C4-2B (cell line): ENCODE data around the gene DNAJB12.
"Not testable (repeated sequence)": the region's sequence is repeated elsewhere in the genome, so short reads cannot be mapped to it uniquely, and the experiment has no call there.

ENCODE experiments used
- H3K27ac ChIP-seq: fragments of 450-650 bp; 2 replicates; pipeline ENCODE4 v1.5.1; 2017
- CTCF ChIP-seq: fragments of 450-650 bp; conservative IDR thresholded peaks from 2 replicates; pipeline ENCODE4 v1.5.1; 2017; ENCODE audit warnings: mild to moderate bottlenecking
- ZFX ChIP-seq: fragments of 450-650 bp; IDR thresholded peaks from 2 replicates; pipeline ENCODE4 v1.6.1; 2017

DNAJB12 gene

GRCh38 chr10:72354356-72355213 is at the start of gene DNAJB12:
Gene DNAJB12 (minus strand): TSS chr10:72354919. CDS start chr10:72354897, 22 bp downstream.
- no peak for TF ChIP-seq CTCF
- TF ChIP-seq ZFX, result no peak
- H3K27ac ChIP-seq, result peak within 1 kb of the TSS; percentile 85

- H3K27ac ChIP-seq, result not testable (repeated sequence)
Observed at GRCh38 chr10:72395581-72395980, 40.9 kb upstream of the DNAJB12 start.

- TF ChIP-seq ZFX, result no peak
- no peak for TF ChIP-seq CTCF
Observed at GRCh38 chr10:72392571-72392970, 37.9 kb upstream of the DNAJB12 start.

GRCh38 chr10:72390764-72391163 is 36.0 kb upstream of the DNAJB12 start:
- no peak for TF ChIP-seq CTCF
- no peak for TF ChIP-seq ZFX
- no peak overlapping the region for H3K27ac ChIP-seq

More at GRCh38 chr10:72392571-72392970, 37.9 kb upstream of the DNAJB12 start:
- H3K27ac ChIP-seq, result no peak overlapping the region

- TF ChIP-seq ZFX (no peak), CTCF (no peak)
- H3K27ac ChIP-seq, result no peak overlapping the region
Observed at GRCh38 chr10:72389716-72390115, 35.0 kb upstream of the DNAJB12 start.

- no peak for TF ChIP-seq CTCF
- no peak for TF ChIP-seq ZFX
- no peak overlapping the region for H3K27ac ChIP-seq
Observed at GRCh38 chr10:72389014-72389413, 34.3 kb upstream of the DNAJB12 start.

GRCh38 chr10:72388062-72388461 is 33.3 kb upstream of the DNAJB12 start:
- H3K27ac ChIP-seq, result no peak overlapping the region
- no peak for TF ChIP-seq ZFX
- TF ChIP-seq CTCF, result no peak
